Osteocyte (in vitro differentiated cells): ENCODE results near the gene CDC23. TPM values are rescaled to one million over a fixed set of nuclear protein-coding genes. Genes with fewer than 3 reads are reported as not detected.

ENCODE experiments used
- DNase-seq: peaks from one replicate; pipeline ENCODE4 v3.0.0; 2021; ENCODE audit warnings: mixed read lengths; ENCODE audit not compliant: unreplicated experiment; ENCODE audit errors: extremely low spot score
- H3K27ac Mint-ChIP-seq: one replicate; pipeline ENCODE4 v1.8.0; 2021; ENCODE audit warnings: mild to moderate bottlenecking, mixed read lengths; ENCODE audit not compliant: unreplicated experiment
- H3K27me3 Mint-ChIP-seq: one replicate; pipeline ENCODE4 v1.8.0; 2021; ENCODE audit warnings: mixed read lengths; ENCODE audit not compliant: unreplicated experiment
- H3K36me3 Mint-ChIP-seq: one replicate; pipeline ENCODE4 v1.8.0; 2021; ENCODE audit warnings: mixed read lengths; ENCODE audit not compliant: unreplicated experiment
- H3K4me1 Mint-ChIP-seq: one replicate; pipeline ENCODE4 v1.8.0; 2021; ENCODE audit warnings: mixed read lengths; ENCODE audit not compliant: unreplicated experiment
- H3K4me3 Mint-ChIP-seq: one replicate; pipeline ENCODE4 v1.8.0; 2021; ENCODE audit warnings: mild to moderate bottlenecking, moderate library complexity, mixed read lengths; ENCODE audit not compliant: unreplicated experiment
- H3K9me3 Mint-ChIP-seq: one replicate; pipeline ENCODE4 v1.8.0; 2021; ENCODE audit warnings: mixed read lengths; ENCODE audit not compliant: unreplicated experiment
- CTCF ChIP-seq: fragments of 200-600 bp; sonication (generic); IDR thresholded peaks from 2 replicates; pipeline ENCODE4 v1.5.0; 2021; ENCODE audit warnings: antibody characterized with exemption, mild to moderate bottlenecking, moderate library complexity
- total RNA-seq: library from RNA; stranded (reverse); gene quantifications from 2 replicates; pipeline ENCODE4 v1.2.1, GENCODE V29; 2021

The CDC23 gene
- total RNA-seq, 1 donor from 2014 or later, result 37.6 TPM

- Mint-ChIP-seq H3K27me3 (no peaks in the 10 kb centered on the region), H3K4me1 (peaks cover 4% of the 10 kb centered on the region), H3K27ac (no peak overlapping the region), H3K9me3 (no peaks in the 10 kb centered on the region), H3K36me3 (no peaks in the 10 kb centered on the region), H3K4me3 (no peak overlapping the region)
- no peak for DNase-seq
- TF ChIP-seq CTCF, result no peak
Measured at GRCh38 chr5:138141734-138142133, 71.4 kb downstream of the CDC23 start.

- Mint-ChIP-seq H3K36me3 (no peaks in the 10 kb centered on the region), H3K27ac (no peak overlapping the region), H3K4me1 (peaks cover 4% of the 10 kb centered on the region), H3K9me3 (no peaks in the 10 kb centered on the region), H3K27me3 (peaks cover 6% of the 10 kb centered on the region), H3K4me3 (no peak overlapping the region)
- no peak for TF ChIP-seq CTCF
- no peak for DNase-seq
Measured at GRCh38 chr5:138140268-138140667, 72.9 kb downstream of the CDC23 start.

GRCh38 chr5:138139781-138140090 is 73.4 kb downstream of the CDC23 start:
- Mint-ChIP-seq H3K27ac (no peak overlapping the region), H3K4me1 (peaks cover 4% of the 10 kb centered on the region), H3K9me3 (no peaks in the 10 kb centered on the region), H3K36me3 (no peaks in the 10 kb centered on the region), H3K4me3 (peak overlapping the region; percentile 80), H3K27me3 (peaks cover 6% of the 10 kb centered on the region)
- no peak for TF ChIP-seq CTCF
- DNase-seq, result no peak

- Mint-ChIP-seq H3K9me3 (no peaks in the 10 kb centered on the region), H3K36me3 (no peaks in the 10 kb centered on the region), H3K27me3 (peaks cover 6% of the 10 kb centered on the region), H3K4me1 (peaks cover 4% of the 10 kb centered on the region), H3K4me3 (peak within 1 kb of the TSS; percentile 80), H3K27ac (no peak within 1 kb of the TSS)
- no peak for TF ChIP-seq CTCF
- DNase-seq, result peak; percentile 86
Measured at GRCh38 chr5:138138949-138139780, 74.0 kb downstream of the CDC23 start, which contains the start of gene NME5. NME5 (minus strand) TSS chr5:138139428; CDS start chr5:138138780, 648 bp downstream.

Other genes with a start within 250 kb of the CDC23 start
- 42.7 and 44.4 TPM in 2 replicates for gene FAM13B, start 180.2 kb downstream of the CDC23 start, total RNA-seq
- not detected in 2 replicates for gene WNT8A, start 129.3 kb downstream of the CDC23 start, total RNA-seq
- 1.7 and 2.4 TPM in 2 replicates for gene NME5, start 73.9 kb downstream of the CDC23 start, total RNA-seq
- 68.3 and 71.6 TPM in 2 replicates for gene BRD8, start 34.7 kb downstream of the CDC23 start, total RNA-seq
- gene KIF20A, start 34.2 kb downstream of the CDC23 start, total RNA-seq, result 14.7 and 16.4 TPM in 2 replicates
- 0.18 TPM in 1 of 2 replicates, not detected in the other for gene GFRA3, start 61.3 kb upstream of the CDC23 start, total RNA-seq
- gene CDC25C, start 118.5 kb upstream of the CDC23 start, total RNA-seq, result 1.9 and 2.2 TPM in 2 replicates
- 45.6 and 45.7 TPM in 2 replicates for gene FAM53C, start 124.9 kb upstream of the CDC23 start, total RNA-seq
- gene KDM3B, start 139.4 kb upstream of the CDC23 start, total RNA-seq, result 65.2 and 67.4 TPM in 2 replicates
- gene REEP2, start 225.7 kb upstream of the CDC23 start, total RNA-seq, result 15.4 and 18.3 TPM in 2 replicates